Neuronal stem cell (in vitro differentiated cells): Measurements from ENCODE around the gene ADCK2.
A peak's percentile ranks its signal among the peaks of the same experiment; 100 is the strongest.
"Not testable (repeated sequence)": the region's sequence is repeated elsewhere in the genome, so short reads cannot be mapped to it uniquely, and the experiment has no call there.

Experiments
- DNase-seq: peaks from one replicate; pipeline ENCODE4 v3.0.0-alpha.2; 2013; ENCODE audit warnings: low spot score
- H2AFZ ChIP-seq: one replicate; pipeline ENCODE4 v1.6.1; 2013; ENCODE audit warnings: mild to moderate bottlenecking, low read length, inconsistent platforms
- H2AK5ac ChIP-seq: 2 replicates; pipeline ENCODE4 v1.6.1; 2013; ENCODE audit warnings: low read depth, mild to moderate bottlenecking, inconsistent platforms, low read length, moderate library complexity, mixed read lengths
- H2BK120ac ChIP-seq: 2 replicates; pipeline ENCODE4 v1.6.1; 2013; ENCODE audit warnings: low read depth, mild to moderate bottlenecking, inconsistent platforms, low read length, moderate library complexity, mixed read lengths
- H2BK12ac ChIP-seq: one replicate; pipeline ENCODE4 v1.6.1; 2013; ENCODE audit warnings: low read length, inconsistent platforms
- H2BK15ac ChIP-seq: 2 replicates; pipeline ENCODE4 v1.6.1; 2013; ENCODE audit warnings: mild to moderate bottlenecking, low read length, inconsistent platforms, mixed read lengths
- H2BK5ac ChIP-seq: one replicate; pipeline ENCODE4 v1.6.1; 2013; ENCODE audit warnings: inconsistent platforms, mild to moderate bottlenecking, low read length, moderate library complexity
- H3K14ac ChIP-seq: one replicate; pipeline ENCODE4 v1.6.1; 2013; ENCODE audit warnings: low read length, inconsistent platforms
- H3K18ac ChIP-seq: 2 replicates; pipeline ENCODE4 v1.6.1; 2013; ENCODE audit warnings: low read length, inconsistent platforms
- H3K23ac ChIP-seq: 2 replicates; pipeline ENCODE4 v1.6.1; 2013; ENCODE audit warnings: low read depth, mild to moderate bottlenecking, mixed read lengths, low read length, inconsistent platforms; ENCODE audit not compliant: poor library complexity
- H3K27ac ChIP-seq: replicated peaks from 3 replicates; pipeline ENCODE4 v1.5.1; 2013; ENCODE audit warnings: low read length, inconsistent platforms
- H3K27me3 ChIP-seq, 3 experiments: 2 replicates each; pipeline ENCODE4 v1.6.1; 2013; ENCODE audit warnings: low read length in 3 of 3, mild to moderate bottlenecking in 2 of 3, inconsistent platforms in 1 of 3, low read depth in 1 of 3, mixed read lengths in 1 of 3, moderate library complexity in 1 of 3; ENCODE audit not compliant: control insufficient read depth in 3 of 3, insufficient read depth in 3 of 3
- H3K36me3 ChIP-seq, 2 donors: replicated peaks in 1 of 2; 2 replicates each; pipeline ENCODE4 v1.6.1; 2013; ENCODE audit warnings: low read length in 2 of 2; ENCODE audit not compliant: control insufficient read depth in 2 of 2, insufficient read depth in 2 of 2
- H3K4ac ChIP-seq: 2 replicates; pipeline ENCODE4 v1.6.1; 2013; ENCODE audit warnings: inconsistent platforms, mild to moderate bottlenecking, low read length, moderate library complexity
- H3K4me1 ChIP-seq, 2 donors: 1 replicate in 1 of 2; 2 replicates in 1 of 2; pipeline ENCODE4 v1.6.1; 2013; ENCODE audit warnings: low read length in 2 of 2, low read depth in 1 of 2; ENCODE audit not compliant: control insufficient read depth in 2 of 2, insufficient read depth in 1 of 2
- H3K4me2 ChIP-seq: one replicate; pipeline ENCODE4 v1.6.1; 2013; ENCODE audit warnings: mild to moderate bottlenecking, low read length, inconsistent platforms; ENCODE audit not compliant: insufficient read depth, poor library complexity, severe bottlenecking
- H3K4me3 ChIP-seq, 2 donors: 2 replicates each; pipeline ENCODE4 v1.5.1; 2013; ENCODE audit warnings: low read length in 2 of 2, mild to moderate bottlenecking in 2 of 2, inconsistent platforms in 1 of 2, moderate library complexity in 1 of 2
- H3K79me1 ChIP-seq: one replicate; pipeline ENCODE4 v1.6.1; 2013; ENCODE audit warnings: low read depth, mild to moderate bottlenecking, inconsistent platforms, low read length, moderate library complexity
- H3K9ac ChIP-seq: one replicate; pipeline ENCODE4 v1.6.1; 2013; ENCODE audit warnings: mild to moderate bottlenecking, low read depth, low read length, inconsistent platforms; ENCODE audit not compliant: poor library complexity
- H3K9me3 ChIP-seq, 2 donors: replicated peaks in 1 of 2; 2 replicates each; pipeline versions ENCODE3 to v1.6.1; 2013; ENCODE audit warnings: low read length in 2 of 2, mild to moderate bottlenecking in 2 of 2, inconsistent platforms in 1 of 2, low read depth in 1 of 2, mixed read lengths in 1 of 2, moderate library complexity in 1 of 2; ENCODE audit not compliant: control insufficient read depth in 2 of 2, insufficient read depth in 1 of 2
- H4K8ac ChIP-seq: one replicate; pipeline ENCODE4 v1.6.1; 2013; ENCODE audit warnings: low read depth, mild to moderate bottlenecking, inconsistent platforms, low read length, moderate library complexity
- H4K91ac ChIP-seq: one replicate; pipeline ENCODE4 v1.6.1; 2013; ENCODE audit warnings: low read length, low read depth, mild to moderate bottlenecking, inconsistent platforms; ENCODE audit not compliant: poor library complexity
- WGBS, 2 donors: extraction: QIAGEN DNeasy Blood & Tissue Kit; methylation state at CpG; one replicate each; pipeline ENCODE4 v1.1.7; 2013; ENCODE audit warnings: missing lambda C conversion rate in 2 of 2, mixed read lengths in 1 of 2; ENCODE audit not compliant: insufficient read length in 2 of 2, insufficient replicate concordance in 1 of 2; ENCODE audit errors: extremely low coverage in 2 of 2; 5-methylcytosine and 5-hydroxymethylcytosine counted together

ADCK2 gene

DNA sequence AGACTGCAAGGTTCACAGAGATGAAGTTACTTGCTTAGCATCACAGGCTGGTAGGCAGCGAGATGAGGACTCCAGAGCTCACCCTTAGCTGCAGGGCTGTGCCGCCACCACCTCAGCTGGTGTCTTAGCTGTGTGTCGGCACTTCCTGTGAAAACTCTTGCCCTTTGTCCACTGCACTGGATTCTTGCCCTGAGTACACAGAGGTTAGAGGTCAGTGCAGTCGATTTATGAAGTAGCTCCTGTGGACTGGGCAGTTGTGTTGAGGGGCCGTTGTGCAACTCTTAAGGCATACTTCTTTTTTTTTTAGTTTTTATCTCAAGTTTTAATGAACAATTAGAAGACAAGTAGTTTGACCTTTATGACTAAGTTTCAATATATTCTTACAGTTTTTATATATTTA lies 34.4 kb downstream of the ADCK2 start:
- Histone ChIP-seq H4K91ac (no peak overlapping the region), H3K27me3 (no peaks in the 10 kb centered on the region), H3K4me1 (no peaks in the 10 kb centered on the region), H3K4me3 (no peak overlapping the region), H3K4me2 (no peak overlapping the region), H2AFZ (no peak overlapping the region), H3K23ac (peak overlapping the region; percentile 80), H3K9ac (no peak overlapping the region), H3K36me3 (peaks cover 14 to 44% of the 10 kb centered on the region in 2 donors), H3K18ac (no peak overlapping the region), H3K14ac (no peak overlapping the region), H3K9me3 (peaks cover 0 to 6% of the 10 kb centered on the region in 2 donors), H3K4ac (no peak overlapping the region), H2BK120ac (no peak overlapping the region), H2AK5ac (no peak overlapping the region), H3K79me1 (no peaks in the 10 kb centered on the region), H2BK15ac (no peak overlapping the region), H4K8ac (no peak overlapping the region), H2BK12ac (no peak overlapping the region), H3K27ac (no peak overlapping the region), H2BK5ac (no peak overlapping the region)
- no peak for DNase-seq
- no CpG with 5 or more reads among the region's 5 CpGs for WGBS, 2 donors

DNA sequence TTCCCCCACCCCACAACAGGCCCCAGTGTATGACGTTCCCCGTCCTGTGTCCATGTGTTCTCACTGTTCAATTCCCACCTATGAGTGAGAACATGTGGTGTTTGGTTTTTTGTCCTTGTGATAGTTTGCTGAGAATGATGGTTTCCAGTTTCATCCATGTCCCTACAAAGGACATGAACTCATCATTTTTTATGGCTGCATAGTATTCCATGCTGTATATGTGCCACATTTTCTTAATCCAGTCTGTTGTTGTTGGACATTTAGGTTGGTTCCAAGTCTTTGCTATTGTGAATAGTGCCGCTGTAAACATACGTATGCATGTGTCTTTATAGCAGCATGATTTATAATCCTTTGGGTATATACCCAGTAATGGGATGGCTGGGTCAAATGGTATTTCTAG lies 36.0 kb downstream of the ADCK2 start:
- not testable (repeated sequence) for H4K8ac ChIP-seq, H2BK5ac ChIP-seq, H2BK15ac ChIP-seq, H2AK5ac ChIP-seq, H3K18ac ChIP-seq, H4K91ac ChIP-seq, H3K9ac ChIP-seq, H2BK120ac ChIP-seq, H3K23ac ChIP-seq, H3K4me2 ChIP-seq, H2AFZ ChIP-seq, H3K27me3 ChIP-seq, H3K14ac ChIP-seq, H3K9me3 ChIP-seq, DNase-seq, H3K4ac ChIP-seq, H2BK12ac ChIP-seq, H3K27ac ChIP-seq, H3K79me1 ChIP-seq, H3K4me1 ChIP-seq, H3K4me3 ChIP-seq
- peaks cover 11 to 32% of the 10 kb centered on the region in 2 donors for H3K36me3 ChIP-seq
- WGBS, 2 donors = no CpG with 5 or more reads among the region's 4 CpGs

DNA sequence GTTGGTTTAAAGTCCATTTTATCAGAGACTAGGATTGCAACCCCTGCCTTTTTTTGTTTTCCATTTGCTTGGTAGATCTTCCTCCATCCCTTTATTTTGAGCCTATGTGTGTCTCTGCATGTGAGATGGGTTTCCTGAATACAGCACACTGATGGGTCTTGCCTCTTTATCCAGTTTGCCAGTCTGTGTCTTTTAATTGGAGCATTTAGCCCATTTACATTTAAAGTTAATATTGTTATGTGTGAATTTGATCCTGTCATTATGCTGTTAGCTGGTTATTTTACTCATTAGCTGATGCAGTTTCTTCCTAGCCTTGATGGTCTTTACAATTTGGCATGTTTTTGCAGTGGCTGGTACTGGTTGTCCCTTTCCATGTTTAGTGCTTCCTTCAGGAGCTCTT lies 39.6 kb downstream of the ADCK2 start:
- not testable (repeated sequence) for H2BK15ac ChIP-seq

DNA sequence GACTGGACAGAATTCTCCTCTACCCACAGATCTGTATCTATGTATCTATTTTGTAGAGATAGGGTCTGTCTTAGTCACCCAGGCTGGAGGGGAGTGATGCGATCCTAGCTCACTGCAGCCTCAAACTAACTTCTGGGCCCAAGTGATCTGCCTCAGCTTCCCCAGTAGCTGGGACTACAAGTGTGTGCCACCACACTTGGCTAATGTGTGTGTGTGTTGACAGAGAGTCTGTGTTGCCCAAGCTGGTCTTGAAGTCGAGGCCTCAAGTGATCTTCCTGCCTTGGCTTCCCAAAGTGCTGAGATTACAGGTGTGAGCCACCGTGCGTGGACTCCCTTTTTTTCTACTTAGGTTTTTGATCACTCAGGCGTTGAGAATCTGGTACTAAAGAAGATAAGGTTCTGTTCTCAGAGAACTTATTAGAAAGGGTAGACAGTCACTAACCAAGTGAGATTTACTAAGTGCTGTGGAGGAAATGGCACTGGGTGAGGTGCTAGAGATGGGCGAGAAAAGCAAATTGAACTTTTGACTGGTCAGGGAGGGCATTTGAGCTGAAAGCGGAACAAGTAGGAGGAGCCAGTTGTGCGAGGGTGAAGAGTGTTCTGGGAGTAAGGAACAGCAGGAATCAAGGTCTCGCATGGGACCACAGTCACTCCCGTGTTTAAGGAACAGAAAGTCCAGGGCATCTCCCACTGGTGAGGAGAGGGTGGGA lies 41.7 kb downstream of the ADCK2 start:
- no peak overlapping the region for H2BK15ac ChIP-seq
- H2AK5ac ChIP-seq = no peak overlapping the region
- no peak for DNase-seq
- no peaks in the 10 kb centered on the region for H3K27me3 ChIP-seq
- no peak overlapping the region for H3K27ac ChIP-seq
- H3K14ac ChIP-seq = no peak overlapping the region
- no peaks in the 10 kb centered on the region for H3K4me1 ChIP-seq
- no peak overlapping the region for H2BK12ac ChIP-seq
- H3K36me3 ChIP-seq = peaks cover 4 to 7% of the 10 kb centered on the region in 2 donors
- no peak overlapping the region for H4K8ac ChIP-seq
- no peak overlapping the region for H4K91ac ChIP-seq
- no CpG with 5 or more reads among the region's 10 CpGs for WGBS, 2 donors
- no peak overlapping the region for H3K9ac ChIP-seq
- no peak overlapping the region for H3K4ac ChIP-seq
- H3K23ac ChIP-seq = no peak overlapping the region
- H3K18ac ChIP-seq = no peak overlapping the region
- no peak overlapping the region for H2BK5ac ChIP-seq
- H3K9me3 ChIP-seq = peaks cover 8 to 10% of the 10 kb centered on the region in 2 donors
- H2BK120ac ChIP-seq = no peak overlapping the region
- no peak overlapping the region for H3K4me2 ChIP-seq
- no peak overlapping the region for H3K4me3 ChIP-seq
- no peak overlapping the region for H2AFZ ChIP-seq
- H3K79me1 ChIP-seq = no peaks in the 10 kb centered on the region

More for the DNA sequence above, 39.6 kb downstream of the ADCK2 start:
- not testable (repeated sequence) for H3K79me1 ChIP-seq, H3K4ac ChIP-seq, H4K8ac ChIP-seq, DNase-seq, H3K4me3 ChIP-seq, H2AK5ac ChIP-seq, H3K36me3 ChIP-seq, H3K18ac ChIP-seq, H2BK5ac ChIP-seq, H3K9ac ChIP-seq, H2BK120ac ChIP-seq, H3K4me2 ChIP-seq, H3K27me3 ChIP-seq, H3K27ac ChIP-seq, H3K4me1 ChIP-seq, H3K14ac ChIP-seq, H2BK12ac ChIP-seq, H2AFZ ChIP-seq, H3K23ac ChIP-seq, H4K91ac ChIP-seq
- peaks cover 8 to 10% of the 10 kb centered on the region in 2 donors for H3K9me3 ChIP-seq
